HepG2 (cell line): ENCODE results near the gene ZNF792. TPM values are rescaled to one million over a fixed set of nuclear protein-coding genes. Genes with fewer than 3 reads are reported as not detected.

Experiments used
- ESRRA ChIP-seq: sonication (generic); formaldehyde crosslinking; IDR thresholded peaks from 2 replicates; pipeline ENCODE4 v1.5.1; 2020; ENCODE audit warnings: mild to moderate bottlenecking, low read depth, missing genetic modification reagents
- HMG20A ChIP-seq: IDR thresholded peaks from 2 replicates; pipeline ENCODE4 v1.6.1; 2016; ENCODE audit warnings: borderline replicate concordance
- MIER3 ChIP-seq: IDR thresholded peaks from 2 replicates; pipeline ENCODE4 v1.6.1; 2016; ENCODE audit warnings: missing compliant biosample characterization, borderline replicate concordance
- NRL ChIP-seq: sonication (generic); formaldehyde crosslinking; IDR thresholded peaks from 2 replicates; pipeline ENCODE4 v1.5.0; 2020; ENCODE audit warnings: missing genetic modification reagents, mild to moderate bottlenecking, moderate library complexity, borderline replicate concordance
- POGZ ChIP-seq: sonication (generic); formaldehyde crosslinking; IDR thresholded peaks from 2 replicates; pipeline ENCODE4 v1.4.0; 2020; ENCODE audit warnings: mild to moderate bottlenecking, missing genetic modification reagents
- RBM22 ChIP-seq: fragments of 200-400 bp; formaldehyde crosslinking; optimal IDR thresholded peaks from 2 replicates; pipeline ENCODE3; 2017; ENCODE audit warnings: mild to moderate bottlenecking, low read length, moderate library complexity
- RFXAP ChIP-seq: sonication (generic); formaldehyde crosslinking; IDR thresholded peaks from 2 replicates; pipeline ENCODE4 v1.4.0; 2020; ENCODE audit warnings: missing genetic modification reagents, borderline replicate concordance
- SKI ChIP-seq: fragments of 450-650 bp; IDR thresholded peaks from one replicate; pipeline ENCODE4 v1.6.1; 2018; ENCODE audit warnings: mild to moderate bottlenecking; ENCODE audit not compliant: partially characterized antibody
- YEATS2 ChIP-seq: sonication (generic); formaldehyde crosslinking; IDR thresholded peaks from 2 replicates; pipeline ENCODE4 v1.4.0; 2020; ENCODE audit warnings: missing genetic modification reagents, borderline replicate concordance
- ZBTB20 ChIP-seq: sonication (generic); formaldehyde crosslinking; IDR thresholded peaks from 2 replicates; pipeline ENCODE4 v1.8.1; 2023; ENCODE audit warnings: missing genetic modification reagents, low read depth, mild to moderate bottlenecking, borderline replicate concordance
- ZFAT ChIP-seq: sonication (generic); formaldehyde crosslinking; conservative IDR thresholded peaks from 2 replicates; pipeline ENCODE4 v1.8.1; 2023; ENCODE audit warnings: missing genetic modification reagents, inconsistent platforms
- ZHX2 ChIP-seq, 2 experiments: sonication (generic) in 1 of 2; formaldehyde crosslinking in 1 of 2; IDR thresholded peaks; 2 replicates each; pipeline versions ENCODE4 v1.6.1 to v1.9.0; 2014 to 2022; ENCODE audit warnings: antibody characterized with exemption in 1 of 2, borderline replicate concordance in 1 of 2, inconsistent platforms in 1 of 2, low read depth in 1 of 2, missing genetic modification reagents in 1 of 2
- ZMYM4 ChIP-seq: sonication (generic); formaldehyde crosslinking; IDR thresholded peaks from 2 replicates; pipeline ENCODE4 v1.8.1; 2023; ENCODE audit warnings: mild to moderate bottlenecking, missing genetic modification reagents
- ZNF263 ChIP-seq: sonication (generic); formaldehyde crosslinking; IDR thresholded peaks from 2 replicates; pipeline ENCODE4 v1.4.0; 2020; ENCODE audit warnings: missing genetic modification reagents
- ZNF678 ChIP-seq: sonication (generic); formaldehyde crosslinking; IDR thresholded peaks from 2 replicates; pipeline ENCODE4 v1.4.0; 2020; ENCODE audit warnings: mild to moderate bottlenecking, missing genetic modification reagents
- ZNF776 ChIP-seq: sonication (generic); formaldehyde crosslinking; IDR thresholded peaks from 2 replicates; pipeline ENCODE4 v1.4.0; 2020; ENCODE audit warnings: mild to moderate bottlenecking, missing genetic modification reagents
- ZSCAN20 ChIP-seq: sonication (generic); formaldehyde crosslinking; IDR thresholded peaks from 2 replicates; pipeline ENCODE4 v1.4.0; 2020; ENCODE audit warnings: missing genetic modification reagents, mild to moderate bottlenecking, borderline replicate concordance
- polyA plus RNA-seq, 8 experiments: library from polyadenylated mRNA; depleted of rRNA in 3 of 8; stranded (reverse) in 7 of 8; unstranded in 1 of 8; fragments of >200 nt; fragmentation: Illumina TruSeq in 4 of 8; extraction: Trizol in 4 of 8; gene quantifications; 2 replicates each; pipeline versions ENCODE4 v1.2.1 to v1.2.3, GENCODE V29; 2011 to 2016; ENCODE audit warnings: low read depth in 4 of 8, missing spikeins in 1 of 8, mixed read lengths in 1 of 8; ENCODE audit not compliant: insufficient read depth in 1 of 8
- total RNA-seq, 5 experiments: library from RNA; depleted of rRNA; stranded (reverse); fragments of >200 nt; fragmentation: Illumina TruSeq; extraction: Trizol; gene quantifications; 2 replicates each; pipeline ENCODE4 v1.2.3, GENCODE V29; 2016; ENCODE audit warnings: low read depth in 1 of 5
- TF ChIP-seq, protein P1 (sequence below): sonication (generic); formaldehyde crosslinking; IDR thresholded peaks from 2 replicates; pipeline ENCODE4 v1.5.0; 2020; ENCODE audit warnings: mild to moderate bottlenecking, missing genetic modification reagents
- TF ChIP-seq, protein P2 (sequence below): sonication (generic); formaldehyde crosslinking; IDR thresholded peaks from 2 replicates; pipeline ENCODE4 v1.5.1; 2020; ENCODE audit warnings: missing genetic modification reagents, mild to moderate bottlenecking, borderline replicate concordance

ZNF792 gene
- total and polyA plus RNA-seq, 2 of the 13 experiments (the other 11 are each of a cell fraction or from before 2014, with no cell fraction given) = 5.5 to 11.5 TPM

DNA sequence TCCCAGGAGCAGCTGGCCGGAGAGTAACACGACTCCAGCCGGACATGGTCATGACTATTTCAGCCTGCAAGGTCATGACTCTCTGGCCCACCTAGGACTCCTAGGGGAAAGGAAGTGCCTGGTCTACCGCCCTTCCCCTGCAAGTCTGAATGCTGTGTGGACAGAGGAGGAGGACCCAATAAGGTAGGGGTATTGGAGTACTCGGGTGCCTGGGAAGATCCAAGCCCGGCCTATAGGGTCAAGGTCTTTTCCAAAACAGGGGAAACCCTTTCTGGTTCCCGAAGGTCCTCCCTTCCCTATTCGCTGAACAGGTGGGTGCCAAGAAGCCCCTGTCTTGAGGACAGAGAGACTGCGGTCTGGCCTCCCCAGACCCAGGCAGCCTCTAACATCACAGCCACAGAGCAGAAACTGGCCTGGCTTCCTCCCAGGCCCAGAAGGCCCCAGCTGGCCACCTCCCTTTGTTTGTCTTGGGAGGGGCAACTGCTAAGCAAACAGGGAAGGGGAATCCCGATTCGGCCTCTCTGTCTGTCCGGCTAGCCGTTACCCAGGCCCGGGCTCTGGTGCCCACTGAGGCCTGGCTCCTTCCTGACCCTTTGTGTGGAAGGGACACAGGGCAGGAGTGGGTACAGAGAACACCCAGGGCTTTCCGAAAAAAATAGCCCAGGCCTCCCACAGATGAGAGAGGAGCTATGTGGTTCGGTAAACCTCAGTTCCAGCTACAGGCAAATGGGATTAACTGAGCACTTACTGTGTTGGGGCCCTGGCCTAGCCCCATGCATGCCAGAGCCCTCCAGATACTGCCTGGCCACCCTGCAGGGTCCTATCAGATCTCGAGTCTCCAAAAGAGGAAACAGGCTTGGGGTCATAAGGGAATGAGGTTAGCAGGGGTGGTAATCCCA, 30.9 kb upstream of the ZNF792 start (continued):
- TF ChIP-seq ZHX2 (IDR thresholded peaks at IDR 0.05; ENCODE audit: low read depth) (peak; percentile 46; the same call in 1 of the 2 replicates), ZHX2 (CRISPR knock-in tag; IDR thresholded peaks at IDR 0.05; ENCODE audit: borderline replicate concordance) (no peak; the same call in 1 of the 2 replicates), MIER3 (CRISPR knock-in tag) (peak; percentile 65; the same call in 1 of the 2 replicates), RFXAP (peak; percentile 28; the same call in 1 of the 2 replicates), ZMYM4 (no peak; the same call in 1 of the 2 replicates), ZNF776 (CRISPR knock-in tag) (peak; percentile 47; the same call in 1 of the 2 replicates), ZNF263 (CRISPR knock-in tag) (peak; percentile 66), ESRRA (CRISPR knock-in tag) (no peak), ZNF678 (CRISPR knock-in tag) (peak; percentile 72; the same call in 1 of the 2 replicates), ZSCAN20 (no peak), SKI (peak; percentile 86), RBM22 (no peak), ZFAT (CRISPR knock-in tag) (no peak), HMG20A (CRISPR knock-in tag) (peak; percentile 81), NRL (CRISPR knock-in tag) (no peak; the same call in none of the 2 replicates), ZBTB20 (no peak), POGZ (CRISPR knock-in tag) (peak; percentile 55; the same call in 1 of the 2 replicates), YEATS2 (CRISPR knock-in tag) (peak; percentile 73; the same call in 1 of the 2 replicates)
- TF ChIP-seq, protein P1, sequence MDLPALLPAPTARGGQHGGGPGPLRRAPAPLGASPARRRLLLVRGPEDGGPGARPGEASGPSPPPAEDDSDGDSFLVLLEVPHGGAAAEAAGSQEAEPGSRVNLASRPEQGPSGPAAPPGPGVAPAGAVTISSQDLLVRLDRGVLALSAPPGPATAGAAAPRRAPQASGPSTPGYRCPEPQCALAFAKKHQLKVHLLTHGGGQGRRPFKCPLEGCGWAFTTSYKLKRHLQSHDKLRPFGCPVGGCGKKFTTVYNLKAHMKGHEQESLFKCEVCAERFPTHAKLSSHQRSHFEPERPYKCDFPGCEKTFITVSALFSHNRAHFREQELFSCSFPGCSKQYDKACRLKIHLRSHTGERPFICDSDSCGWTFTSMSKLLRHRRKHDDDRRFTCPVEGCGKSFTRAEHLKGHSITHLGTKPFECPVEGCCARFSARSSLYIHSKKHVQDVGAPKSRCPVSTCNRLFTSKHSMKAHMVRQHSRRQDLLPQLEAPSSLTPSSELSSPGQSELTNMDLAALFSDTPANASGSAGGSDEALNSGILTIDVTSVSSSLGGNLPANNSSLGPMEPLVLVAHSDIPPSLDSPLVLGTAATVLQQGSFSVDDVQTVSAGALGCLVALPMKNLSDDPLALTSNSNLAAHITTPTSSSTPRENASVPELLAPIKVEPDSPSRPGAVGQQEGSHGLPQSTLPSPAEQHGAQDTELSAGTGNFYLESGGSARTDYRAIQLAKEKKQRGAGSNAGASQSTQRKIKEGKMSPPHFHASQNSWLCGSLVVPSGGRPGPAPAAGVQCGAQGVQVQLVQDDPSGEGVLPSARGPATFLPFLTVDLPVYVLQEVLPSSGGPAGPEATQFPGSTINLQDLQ (CRISPR knock-in tag) = no peak
- TF ChIP-seq, protein P2, sequence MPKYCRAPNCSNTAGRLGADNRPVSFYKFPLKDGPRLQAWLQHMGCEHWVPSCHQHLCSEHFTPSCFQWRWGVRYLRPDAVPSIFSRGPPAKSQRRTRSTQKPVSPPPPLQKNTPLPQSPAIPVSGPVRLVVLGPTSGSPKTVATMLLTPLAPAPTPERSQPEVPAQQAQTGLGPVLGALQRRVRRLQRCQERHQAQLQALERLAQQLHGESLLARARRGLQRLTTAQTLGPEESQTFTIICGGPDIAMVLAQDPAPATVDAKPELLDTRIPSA = no peak
